CD1c-positive myeloid dendritic cell (primary cell): ENCODE data around the gene CRLF2.
A peak's percentile ranks its signal among the peaks of the same experiment; 100 is the strongest.
"Not testable (repeated sequence)": the region's sequence is repeated elsewhere in the genome, so short reads cannot be mapped to it uniquely, and the experiment has no call there.

Experiments
- DNase-seq: peaks from one replicate; pipeline ENCODE4 v3.0.0-alpha.2; 2016; ENCODE audit errors: extremely low spot score

CRLF2 gene

GRCh38 chrX:1213971-1214370 is 1.5 kb upstream of the CRLF2 start:
- no peak for DNase-seq

GRCh38 chrX:1210844-1211243 is 1.6 kb downstream of the CRLF2 start:
- no peak for DNase-seq

DNA sequence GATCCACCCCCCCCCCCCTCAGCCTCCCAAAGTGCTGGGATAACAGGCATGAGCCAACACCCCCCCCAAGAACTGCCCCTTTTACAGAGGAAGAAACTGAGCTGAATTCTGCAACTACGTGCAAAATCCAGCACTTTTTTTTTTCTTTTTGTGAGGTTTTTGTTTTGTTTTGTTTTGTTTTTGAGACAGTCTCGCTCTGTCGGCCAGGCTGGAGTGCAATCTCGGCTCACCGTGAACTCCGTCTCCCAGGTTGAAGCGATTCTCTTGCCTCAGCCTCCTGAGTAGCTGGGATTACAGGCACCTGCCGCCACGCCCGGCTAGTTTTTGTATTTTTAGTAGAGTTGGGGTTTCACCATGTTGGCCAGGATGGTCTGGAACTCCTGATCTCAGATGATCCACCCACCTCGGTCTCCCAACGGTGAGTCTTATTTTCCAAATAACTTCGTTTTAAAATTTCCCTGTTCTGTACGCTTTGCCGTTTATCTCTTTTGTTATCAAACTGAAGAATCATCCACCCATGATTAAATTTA is 4.9 kb downstream of the CRLF2 start:
- DNase-seq, result no peak

GRCh38 chrX:1205681-1206611 is 6.5 kb downstream of the CRLF2 start:
- DNase-seq, result peak; percentile 76

DNA sequence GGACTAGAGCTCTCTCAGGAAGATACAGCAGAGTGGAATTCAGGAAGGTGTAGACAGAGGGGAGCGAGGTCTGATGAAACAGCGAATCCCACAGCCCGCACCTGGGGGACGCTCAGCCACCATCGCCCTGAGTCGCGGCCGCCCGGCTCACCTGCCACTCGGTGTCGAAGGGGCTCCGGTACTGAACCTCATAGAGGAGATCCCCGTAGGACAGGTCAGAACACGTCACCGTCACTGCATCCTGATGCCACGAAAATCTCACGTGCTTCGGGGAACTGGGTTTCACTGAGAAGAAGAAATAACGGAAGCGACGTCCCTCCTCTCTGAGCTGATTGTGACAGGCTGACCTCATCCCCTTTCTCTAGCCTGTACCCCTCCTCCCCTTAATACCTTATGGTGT is 10.2 kb downstream of the CRLF2 start:
- no peak for DNase-seq

DNA sequence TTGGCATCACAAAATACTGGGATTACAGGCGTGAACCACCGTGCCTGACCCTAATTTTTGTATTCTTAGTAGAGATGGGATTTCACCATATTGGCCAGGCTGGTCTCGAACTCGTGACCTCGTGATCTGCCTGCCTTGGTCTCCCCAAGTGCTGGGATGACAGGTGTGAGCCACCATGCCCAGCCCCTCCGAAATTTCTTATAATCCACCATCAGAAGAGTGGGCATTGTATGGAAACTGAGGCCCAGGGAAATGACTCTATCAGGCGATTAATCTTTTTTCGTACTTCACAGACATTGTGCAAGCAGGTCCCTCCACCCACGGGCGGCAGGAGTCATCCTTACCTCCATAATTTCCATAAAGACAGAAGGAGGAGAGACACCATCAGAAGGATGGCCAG is 16.0 kb downstream of the CRLF2 start:
- DNase-seq, result no peak

DNA sequence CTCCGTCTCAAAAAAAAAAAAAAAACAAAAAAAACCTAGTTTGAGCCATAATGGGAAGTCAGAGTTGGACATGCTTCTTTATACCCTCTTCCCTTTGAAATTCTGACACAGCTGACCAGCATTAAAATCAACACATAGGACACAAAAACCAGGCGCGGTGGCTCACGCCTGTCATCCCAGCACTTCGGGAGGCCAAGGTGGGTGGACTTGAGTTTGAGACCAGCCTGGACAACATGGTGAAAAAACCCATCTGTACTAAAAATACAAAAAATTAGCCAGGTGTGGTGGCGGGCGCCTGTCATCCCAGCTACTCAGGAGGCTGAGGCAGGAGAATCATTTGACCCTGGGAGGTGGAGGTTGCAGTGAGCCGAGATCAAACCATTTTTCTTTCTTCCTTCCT is 20.3 kb downstream of the CRLF2 start:
- not testable (repeated sequence) for DNase-seq

DNA sequence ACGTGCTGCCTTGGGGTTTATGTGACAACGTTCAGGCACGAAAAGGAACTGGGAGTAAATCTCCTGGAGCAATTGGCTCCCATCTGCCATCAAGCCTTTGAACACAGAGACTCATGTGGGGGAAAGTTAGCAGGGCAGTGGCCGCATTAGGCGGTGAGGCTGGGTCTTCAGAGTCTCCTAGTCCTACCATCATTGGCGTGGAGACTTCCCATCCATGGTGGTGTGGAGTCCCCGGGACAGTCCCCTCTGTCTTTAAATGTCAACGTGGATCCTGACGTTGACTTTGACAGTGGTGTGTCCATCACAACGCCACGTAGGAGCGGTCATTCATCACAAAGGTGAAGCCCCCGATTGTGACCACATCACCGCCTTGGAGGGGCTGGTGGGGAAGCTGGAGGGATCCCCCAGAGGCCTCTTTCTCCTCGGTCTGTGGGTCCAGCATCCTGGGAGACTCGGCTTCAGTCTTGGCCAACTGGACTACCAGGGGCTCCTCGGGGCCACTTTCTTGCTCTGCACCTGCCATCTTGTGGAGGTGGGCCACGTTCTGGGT is 21.8 kb downstream of the CRLF2 start:
- no peak for DNase-seq

DNA sequence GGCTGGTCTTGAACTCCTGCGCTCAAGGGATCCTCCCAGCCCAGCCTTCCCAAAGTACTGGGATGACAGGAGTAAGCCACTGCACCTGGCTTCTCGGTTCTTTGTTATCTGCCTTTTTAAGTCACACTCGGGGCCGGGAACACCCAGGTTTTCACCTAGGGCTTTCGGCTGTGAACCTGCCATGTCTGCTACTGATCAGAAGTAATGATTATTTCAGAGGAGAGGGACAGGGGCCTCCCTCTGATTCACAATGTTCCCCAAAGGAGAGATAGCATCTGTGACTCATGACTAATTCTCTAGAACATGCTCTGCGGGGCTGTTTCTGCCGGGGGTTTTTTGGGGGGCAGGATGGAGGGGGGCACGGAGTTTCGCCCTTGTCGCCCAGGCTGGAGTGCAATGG is 26.9 kb downstream of the CRLF2 start:
- no peak for DNase-seq

DNA sequence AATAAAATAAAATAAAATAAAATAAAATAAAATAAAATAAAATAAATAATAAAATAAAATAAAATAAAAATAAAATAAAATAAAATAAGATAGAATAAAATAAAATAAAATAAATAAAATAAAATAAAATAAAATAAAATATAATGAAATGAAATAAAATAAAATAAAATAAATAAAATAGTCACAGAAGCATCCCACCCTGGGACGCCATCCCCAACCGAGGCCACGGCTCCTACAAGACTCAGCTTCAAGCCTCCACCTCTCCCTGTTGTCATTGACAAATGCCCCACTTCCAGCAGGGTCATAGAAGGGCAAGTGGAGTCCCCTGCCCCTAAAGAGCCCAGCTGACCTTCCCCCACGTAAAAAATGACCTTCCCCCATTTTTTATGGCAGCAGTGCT is 30.2 kb downstream of the CRLF2 start:
- no peak for DNase-seq

DNA sequence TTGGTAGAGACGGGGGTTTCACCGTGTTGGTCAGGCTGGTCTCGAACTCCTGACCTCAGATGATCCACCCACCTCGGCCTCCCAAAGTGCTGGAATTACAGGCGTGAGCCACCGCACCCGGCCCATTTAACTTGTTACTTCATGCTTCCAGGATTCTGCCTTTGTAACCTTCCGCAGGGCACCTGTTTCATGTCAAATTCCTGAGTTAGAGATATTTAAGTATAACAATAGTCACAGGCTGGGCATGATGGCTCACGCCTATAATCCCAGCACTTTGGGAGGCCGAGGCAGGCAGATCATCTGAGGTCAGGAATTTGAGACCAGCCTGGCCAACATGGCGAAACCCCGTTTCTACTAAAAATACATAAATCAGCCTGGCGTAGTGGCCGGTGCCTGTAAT is 30.8 kb downstream of the CRLF2 start:
- not testable (repeated sequence) for DNase-seq

- DNase-seq, result no peak
These were observed 31.3 kb downstream of the CRLF2 start for GRCh38 chrX:1181170-1181569.

DNA sequence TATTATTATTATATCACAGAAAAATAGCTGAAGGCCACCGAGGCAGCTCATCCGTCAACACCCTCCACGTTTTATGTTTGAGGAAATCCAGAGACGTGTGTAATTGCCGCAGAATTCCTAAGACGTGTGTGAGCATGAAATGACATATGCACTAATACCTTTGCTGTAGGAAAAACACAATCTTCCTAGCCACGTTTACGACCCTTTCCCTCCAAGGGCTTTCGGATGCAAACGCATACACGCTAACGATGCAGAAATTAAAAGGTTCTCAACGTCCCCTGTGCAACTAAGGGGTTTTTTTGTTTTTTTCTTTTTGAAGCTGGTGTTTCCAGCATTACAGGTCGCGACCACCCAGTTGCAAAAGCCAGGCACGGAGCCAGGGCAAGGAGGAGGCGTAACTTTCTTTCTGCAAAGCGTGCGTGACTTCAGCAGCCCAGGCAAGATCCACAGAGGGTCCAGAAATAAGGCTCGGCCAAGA is 33.8 kb downstream of the CRLF2 start:
- DNase-seq, result no peak

- DNase-seq, result not testable (repeated sequence)
These were observed 35.7 kb downstream of the CRLF2 start for GRCh38 chrX:1176531-1177320.

DNA sequence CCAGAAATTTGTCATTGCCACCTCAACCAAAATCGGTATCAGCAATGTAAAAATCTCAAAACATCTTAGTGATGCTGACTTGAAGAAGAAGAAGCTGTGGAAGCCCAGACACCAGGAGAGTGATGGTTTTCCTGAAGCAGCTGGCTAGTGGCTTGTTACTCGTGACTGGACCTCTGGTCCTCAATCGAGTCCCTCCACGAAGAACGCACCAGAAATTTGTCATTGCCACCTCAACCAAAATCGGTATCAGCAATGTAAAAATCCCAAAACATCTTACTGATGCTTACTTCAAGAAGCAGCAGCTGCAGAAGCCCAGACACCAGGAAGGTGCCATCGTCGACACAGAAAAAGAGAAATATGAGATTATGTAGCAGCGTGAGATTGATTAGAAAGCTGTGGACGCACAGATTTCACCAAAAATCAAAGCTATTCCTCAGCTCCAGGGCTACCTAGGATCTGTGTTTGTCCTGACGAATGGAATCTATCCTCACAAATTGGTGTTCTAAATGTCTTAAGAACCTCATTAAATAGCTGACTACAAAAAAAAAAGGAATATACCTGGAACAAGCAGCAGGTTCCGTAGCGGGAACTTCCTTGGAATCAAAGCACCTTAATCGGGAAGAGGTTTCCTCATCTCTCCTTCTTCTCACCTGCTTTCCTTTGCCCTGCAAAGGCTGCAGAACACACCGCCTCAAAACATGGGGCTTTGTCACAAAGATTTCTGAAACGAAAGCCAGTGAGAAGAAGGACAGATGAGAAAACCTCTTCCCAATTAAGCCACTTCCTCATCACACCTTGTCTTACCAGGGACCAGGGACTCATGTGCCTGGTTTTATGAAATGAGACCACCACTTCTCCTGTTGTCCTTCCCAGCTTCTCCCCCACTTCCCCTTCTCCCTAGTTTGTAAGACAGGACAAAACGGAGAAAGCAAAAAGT is 37.6 kb downstream of the CRLF2 start:
- DNase-seq, result not testable (repeated sequence)

DNA sequence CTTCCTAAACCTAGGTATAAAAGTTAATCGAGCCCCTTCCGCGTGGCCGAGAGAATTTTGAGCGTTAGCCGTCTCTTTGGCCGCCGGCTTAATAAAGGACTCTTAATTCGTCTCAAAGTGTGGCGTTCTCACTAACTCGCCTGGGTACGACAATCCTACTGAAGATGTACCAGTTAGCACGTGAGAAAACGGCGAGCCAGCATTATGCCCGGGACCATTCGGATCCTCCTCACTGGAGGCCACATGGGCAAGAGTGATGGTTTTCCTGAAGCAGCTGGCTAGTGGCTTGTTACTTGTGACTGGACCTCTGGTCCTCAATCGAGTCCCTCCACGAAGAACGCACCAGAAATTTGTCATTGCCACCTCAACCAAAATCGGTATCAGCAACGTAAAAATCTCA is 39.0 kb downstream of the CRLF2 start:
- DNase-seq, result not testable (repeated sequence)

DNA sequence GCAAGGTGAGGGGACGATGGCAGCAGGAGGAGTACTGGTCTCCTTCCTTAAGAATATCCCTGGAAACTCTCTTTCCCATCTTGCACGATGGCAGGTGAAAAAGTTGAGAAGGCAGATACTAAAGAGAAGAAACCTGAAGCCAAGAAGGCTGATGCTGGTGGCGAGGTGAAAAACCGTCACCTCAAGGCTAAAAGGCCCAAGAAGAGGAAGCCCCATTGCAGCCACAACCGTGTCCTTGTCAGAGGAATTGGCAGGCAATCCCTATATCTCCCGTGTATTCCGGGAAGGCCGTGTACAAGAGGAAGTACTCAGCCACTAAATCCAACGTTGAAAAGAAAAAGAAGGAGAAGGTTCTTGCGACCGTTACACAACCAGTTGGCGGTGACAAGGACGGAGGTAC is 40.0 kb downstream of the CRLF2 start:
- no peak for DNase-seq

DNA sequence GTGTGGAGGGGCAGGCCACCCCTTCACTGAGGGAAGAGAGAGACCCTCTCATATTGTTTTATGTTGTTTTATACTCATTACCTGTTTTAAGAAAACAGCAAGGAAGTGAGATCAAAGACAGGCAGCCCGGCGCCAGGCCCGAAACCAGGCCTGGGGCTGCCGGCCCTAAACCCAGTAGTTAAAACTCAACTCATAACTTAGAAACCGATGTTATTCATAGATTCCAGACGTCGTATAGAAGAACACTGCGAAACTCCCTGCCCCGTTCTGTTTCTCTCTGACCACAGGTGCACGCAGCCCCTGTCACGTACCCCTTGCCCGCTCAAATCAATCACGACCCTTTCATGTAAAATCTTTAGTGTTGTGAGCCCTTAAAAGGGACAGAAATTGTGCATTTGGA is 40.5 kb downstream of the CRLF2 start:
- DNase-seq, result not testable (repeated sequence)

- DNase-seq, result no peak
These were observed 42.2 kb downstream of the CRLF2 start for GRCh38 chrX:1170243-1170642.

GRCh38 chrX:1169189-1169588 is 43.3 kb downstream of the CRLF2 start:
- no peak for DNase-seq

DNA sequence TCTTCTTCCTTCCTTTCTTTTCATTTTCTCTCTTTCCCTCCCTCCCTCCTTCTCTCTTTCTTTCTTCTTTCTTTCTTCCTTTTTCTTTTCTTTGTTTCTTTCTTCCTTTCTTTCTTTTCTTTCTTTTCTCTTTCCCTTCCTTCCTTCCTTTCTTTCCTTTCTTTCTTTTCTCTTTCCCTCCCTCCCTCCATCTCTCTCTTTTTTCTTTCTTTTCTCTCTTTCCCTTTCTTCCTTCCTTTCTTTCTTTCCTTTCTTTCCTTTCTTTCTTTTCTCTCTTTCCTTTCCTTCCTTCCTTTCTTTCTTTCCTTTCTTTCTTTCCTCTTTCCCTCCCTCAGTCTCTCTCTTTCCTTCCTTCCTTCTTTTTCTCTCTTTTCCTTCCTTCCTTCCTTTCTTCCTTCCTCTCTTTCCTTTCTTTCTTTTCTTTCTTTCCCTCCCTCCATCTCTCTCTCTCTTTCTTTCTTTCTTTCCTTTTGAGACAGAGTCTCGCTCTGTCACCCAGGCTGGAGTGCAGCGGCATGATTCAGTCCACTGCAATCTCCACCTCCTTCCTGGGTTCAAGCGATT is 44.4 kb downstream of the CRLF2 start:
- DNase-seq, result no peak
